ENCODE measurements around the gene OTUD4.

DNA sequence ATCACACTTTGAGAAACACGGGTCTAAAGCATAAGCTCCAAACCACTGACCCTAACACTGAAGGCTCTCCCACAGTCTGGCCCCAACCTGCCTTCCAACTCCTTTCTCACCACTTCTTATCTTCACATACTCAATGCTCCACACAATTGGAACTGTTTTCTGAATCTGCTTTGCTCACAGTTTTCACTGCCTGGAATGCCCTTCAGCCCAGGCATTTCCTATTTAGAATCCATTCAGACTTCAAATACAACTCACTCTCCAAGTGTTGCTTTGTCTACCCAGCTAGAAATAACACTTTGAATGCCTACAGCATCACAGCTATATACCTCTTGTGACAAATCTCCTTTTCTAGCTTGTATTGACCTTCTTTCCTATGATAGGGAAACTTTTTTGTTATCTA is 10.2 kb downstream of the OTUD4 start:
- TF ChIP-seq, protein P1, sequence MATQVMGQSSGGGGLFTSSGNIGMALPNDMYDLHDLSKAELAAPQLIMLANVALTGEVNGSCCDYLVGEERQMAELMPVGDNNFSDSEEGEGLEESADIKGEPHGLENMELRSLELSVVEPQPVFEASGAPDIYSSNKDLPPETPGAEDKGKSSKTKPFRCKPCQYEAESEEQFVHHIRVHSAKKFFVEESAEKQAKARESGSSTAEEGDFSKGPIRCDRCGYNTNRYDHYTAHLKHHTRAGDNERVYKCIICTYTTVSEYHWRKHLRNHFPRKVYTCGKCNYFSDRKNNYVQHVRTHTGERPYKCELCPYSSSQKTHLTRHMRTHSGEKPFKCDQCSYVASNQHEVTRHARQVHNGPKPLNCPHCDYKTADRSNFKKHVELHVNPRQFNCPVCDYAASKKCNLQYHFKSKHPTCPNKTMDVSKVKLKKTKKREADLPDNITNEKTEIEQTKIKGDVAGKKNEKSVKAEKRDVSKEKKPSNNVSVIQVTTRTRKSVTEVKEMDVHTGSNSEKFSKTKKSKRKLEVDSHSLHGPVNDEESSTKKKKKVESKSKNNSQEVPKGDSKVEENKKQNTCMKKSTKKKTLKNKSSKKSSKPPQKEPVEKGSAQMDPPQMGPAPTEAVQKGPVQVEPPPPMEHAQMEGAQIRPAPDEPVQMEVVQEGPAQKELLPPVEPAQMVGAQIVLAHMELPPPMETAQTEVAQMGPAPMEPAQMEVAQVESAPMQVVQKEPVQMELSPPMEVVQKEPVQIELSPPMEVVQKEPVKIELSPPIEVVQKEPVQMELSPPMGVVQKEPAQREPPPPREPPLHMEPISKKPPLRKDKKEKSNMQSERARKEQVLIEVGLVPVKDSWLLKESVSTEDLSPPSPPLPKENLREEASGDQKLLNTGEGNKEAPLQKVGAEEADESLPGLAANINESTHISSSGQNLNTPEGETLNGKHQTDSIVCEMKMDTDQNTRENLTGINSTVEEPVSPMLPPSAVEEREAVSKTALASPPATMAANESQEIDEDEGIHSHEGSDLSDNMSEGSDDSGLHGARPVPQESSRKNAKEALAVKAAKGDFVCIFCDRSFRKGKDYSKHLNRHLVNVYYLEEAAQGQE (tag by site-specific recombination; IDR thresholded peaks at IDR 0.05), result no peak
- TF ChIP-seq ZNF174 (tag by site-specific recombination; IDR thresholded peaks at IDR 0.05) (no peak), ZNF747 (tag by site-specific recombination; IDR thresholded peaks at IDR 0.05) (no peak), ZNF311 (tag by site-specific recombination; IDR thresholded peaks at IDR 0.05; ENCODE audit: borderline replicate concordance) (no peak), ZNF670 (tag by site-specific recombination; IDR thresholded peaks at IDR 0.05; ENCODE audit: low read depth) (no peak), SALL2 (tag by site-specific recombination; IDR thresholded peaks at IDR 0.05; ENCODE audit: borderline replicate concordance) (no peak), ZNF274 (IDR thresholded peaks at IDR 0.05; ENCODE audit: low read length) (no peak), ZNF274 (tag by site-specific recombination; IDR thresholded peaks at IDR 0.05; ENCODE audit: borderline replicate concordance) (no peak)
- TF ChIP-seq, protein P2, sequence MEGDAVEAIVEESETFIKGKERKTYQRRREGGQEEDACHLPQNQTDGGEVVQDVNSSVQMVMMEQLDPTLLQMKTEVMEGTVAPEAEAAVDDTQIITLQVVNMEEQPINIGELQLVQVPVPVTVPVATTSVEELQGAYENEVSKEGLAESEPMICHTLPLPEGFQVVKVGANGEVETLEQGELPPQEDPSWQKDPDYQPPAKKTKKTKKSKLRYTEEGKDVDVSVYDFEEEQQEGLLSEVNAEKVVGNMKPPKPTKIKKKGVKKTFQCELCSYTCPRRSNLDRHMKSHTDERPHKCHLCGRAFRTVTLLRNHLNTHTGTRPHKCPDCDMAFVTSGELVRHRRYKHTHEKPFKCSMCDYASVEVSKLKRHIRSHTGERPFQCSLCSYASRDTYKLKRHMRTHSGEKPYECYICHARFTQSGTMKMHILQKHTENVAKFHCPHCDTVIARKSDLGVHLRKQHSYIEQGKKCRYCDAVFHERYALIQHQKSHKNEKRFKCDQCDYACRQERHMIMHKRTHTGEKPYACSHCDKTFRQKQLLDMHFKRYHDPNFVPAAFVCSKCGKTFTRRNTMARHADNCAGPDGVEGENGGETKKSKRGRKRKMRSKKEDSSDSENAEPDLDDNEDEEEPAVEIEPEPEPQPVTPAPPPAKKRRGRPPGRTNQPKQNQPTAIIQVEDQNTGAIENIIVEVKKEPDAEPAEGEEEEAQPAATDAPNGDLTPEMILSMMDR (tag by site-specific recombination; IDR thresholded peaks at IDR 0.05), result no peak
